ENCODE results near the gene TRAPPC13. TPM values are rescaled to one million over a fixed set of nuclear protein-coding genes. Genes with fewer than 3 reads are reported as not detected.
"Not testable (repeated sequence)": the region's sequence is repeated elsewhere in the genome, so short reads cannot be mapped to it uniquely, and the experiment has no call there.

Gene TRAPPC13
- total and polyA plus RNA-seq, 2 experiments from 2014 or later: 16.3 to 20.1 TPM

GRCh38 chr5:65672796-65673195 lies 48.0 kb downstream of the TRAPPC13 start (continued):
- TF ChIP-seq ZNF462 (CRISPR knock-in tag; IDR thresholded peaks at IDR 0.05) (no peak), CREB1 (CRISPR knock-in tag; IDR thresholded peaks at IDR 0.05; ENCODE audit: low read depth) (no peak), EZH2phosphoT487 (IDR thresholded peaks at IDR 0.05; ENCODE audit: unreplicated experiment) (no peak), POLR2AphosphoS5 (IDR thresholded peaks at IDR 0.05; ENCODE audit: low read depth) (no peak)

- DNase-seq (ENCODE audit: low spot score) (no peak), ATAC-seq (no peak)
- Mint-ChIP-seq H3K9me3 (no peaks in the 10 kb centered on the region), H3K27me3 (ENCODE audit: insufficient read depth, low read depth, poor library complexity) (no peaks in the 10 kb centered on the region), H3K27ac (no peak overlapping the region), H3K4me3 (no peak overlapping the region), H3K36me3 (ENCODE audit: low read depth) (no peaks in the 10 kb centered on the region), H3K4me1 (no peaks in the 10 kb centered on the region)
- H3K4me2 ChIP-seq: no peak overlapping the region
- no peaks in the 10 kb centered on the region for H3K9me2 ChIP-seq (ENCODE audit: insufficient read depth)
- no peak overlapping the region for H3K27ac ChIP-seq (ENCODE audit: low read depth)
- no peaks in the 10 kb centered on the region for H3K27me3 ChIP-seq (ENCODE audit: insufficient read depth)
- no peak overlapping the region for H3K4me3 ChIP-seq
- no peak overlapping the region for H2AFZ ChIP-seq
- H3K36me3 ChIP-seq (ENCODE audit: insufficient read depth): no peaks in the 10 kb centered on the region
- no peaks in the 10 kb centered on the region for H3F3A ChIP-seq (replicated peaks; ENCODE audit: low read depth)
- peaks cover 3% of the 10 kb centered on the region; the same call in 1 of the 2 replicates for H4K20me1 ChIP-seq (replicated peaks; ENCODE audit: insufficient read depth)
- no peaks in the 10 kb centered on the region for H3K79me2 ChIP-seq (replicated peaks; ENCODE audit: insufficient read depth)
- TF ChIP-seq EZH2 (IDR thresholded peaks at IDR 0.05; ENCODE audit: low read depth, unreplicated experiment): no peak
- no peak for TF ChIP-seq NANOG (IDR thresholded peaks at IDR 0.05; ENCODE audit: borderline replicate concordance)
- no peaks in the 10 kb centered on the region for H3K4me1 ChIP-seq (ENCODE audit: insufficient read depth)
Measured at GRCh38 chr5:65674749-65675148, 49.9 kb downstream of the TRAPPC13 start.

GRCh38 chr5:65676056-65676455 lies 51.2 kb downstream of the TRAPPC13 start:
- not testable (repeated sequence) for H3K9me2 ChIP-seq (ENCODE audit: insufficient read depth); H3K27me3 ChIP-seq (ENCODE audit: insufficient read depth); DNase-seq (ENCODE audit: low spot score); H3K27ac ChIP-seq (ENCODE audit: low read depth); H4K20me1 ChIP-seq (replicated peaks; ENCODE audit: insufficient read depth); H3K9me3 Mint-ChIP-seq; H3K4me1 ChIP-seq (ENCODE audit: insufficient read depth); H3K4me3 Mint-ChIP-seq; H3K36me3 ChIP-seq (ENCODE audit: insufficient read depth); H3K27me3 Mint-ChIP-seq (ENCODE audit: insufficient read depth, low read depth, poor library complexity); ATAC-seq; H3K79me2 ChIP-seq (replicated peaks; ENCODE audit: insufficient read depth); H3K4me1 Mint-ChIP-seq; H3K27ac Mint-ChIP-seq; H3F3A ChIP-seq (replicated peaks; ENCODE audit: low read depth); H3K4me2 ChIP-seq; H3K36me3 Mint-ChIP-seq (ENCODE audit: low read depth); H3K4me3 ChIP-seq; H2AFZ ChIP-seq

Data from GM23338 (cell line).